GM18519 (cell line): Measurements from ENCODE around the gene RPGRIP1L.
A peak's percentile ranks its signal among the peaks of the same experiment; 100 is the strongest.

Experiments
- ATAC-seq: cut with Tn5 transposase; IDR thresholded peaks from one replicate; pipeline ENCODE4 v1.9.1; 2021; ENCODE audit warnings: mild to moderate bottlenecking, moderate library complexity; ENCODE audit not compliant: unreplicated experiment, low FRiP score

RPGRIP1L gene

GRCh38 chr16:53561101-53561888 lies 142.4 kb downstream of the RPGRIP1L start:
- ATAC-seq: no peak

GRCh38 chr16:53559270-53559951 lies 144.2 kb downstream of the RPGRIP1L start:
- no peak for ATAC-seq

GRCh38 chr16:53558710-53559109 lies 144.9 kb downstream of the RPGRIP1L start:
- ATAC-seq: no peak

- ATAC-seq: no peak
Observed at GRCh38 chr16:53556521-53556920, 147.1 kb downstream of the RPGRIP1L start.

GRCh38 chr16:53549970-53550690 lies 153.5 kb downstream of the RPGRIP1L start:
- ATAC-seq: peak; percentile 77
